ENCODE data around the gene PCBP3. TPM values are rescaled to one million over a fixed set of nuclear protein-coding genes. Genes with fewer than 3 reads are reported as not detected.

The PCBP3 gene
- total RNA-seq, 1 donor from 2014 or later, result not detected

DNA sequence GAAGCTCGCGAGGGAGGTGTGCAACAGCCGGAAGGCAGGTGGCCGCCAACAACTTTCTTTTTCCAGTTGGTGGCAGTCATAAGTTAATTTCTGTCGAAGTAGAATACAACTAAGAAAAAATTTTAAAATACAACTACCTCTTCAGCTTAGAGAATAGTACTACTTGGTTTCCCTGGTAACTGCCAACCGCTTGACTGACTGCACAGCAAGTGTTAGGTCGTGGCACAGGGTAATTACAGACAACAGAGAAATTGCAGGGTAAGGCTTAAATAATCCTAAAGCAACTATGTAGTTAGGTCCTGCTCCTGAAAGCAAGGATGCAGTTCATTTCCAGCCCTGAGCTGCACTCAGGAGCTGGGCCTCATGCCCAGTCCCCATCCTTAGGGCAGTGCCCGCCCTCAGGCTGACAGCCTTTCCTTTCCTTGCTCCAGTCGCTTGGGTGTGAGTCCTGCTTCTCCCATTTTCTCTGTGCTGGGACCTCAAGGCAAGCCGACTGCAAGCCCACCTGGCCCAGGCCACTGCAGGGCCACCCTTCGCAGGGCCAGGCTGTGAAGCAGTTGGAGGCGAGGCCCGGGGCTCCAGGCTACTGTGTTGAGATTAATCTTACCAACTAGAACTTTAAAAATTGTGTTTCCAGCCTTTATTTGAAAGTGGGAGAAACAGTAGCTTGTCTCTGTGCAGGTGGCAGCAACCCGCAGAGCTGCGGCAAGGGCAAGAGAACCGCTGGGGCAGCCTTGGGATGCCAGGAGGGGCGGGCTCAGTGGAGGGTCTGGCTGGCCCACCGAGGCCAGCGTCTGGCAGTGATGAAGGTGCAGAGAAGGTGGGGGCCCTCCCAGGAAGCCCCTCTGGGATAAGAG lies 148.3 kb downstream of the PCBP3 start:
- H3K4me3 ChIP-seq (ENCODE audit: low read depth, low read length), result no peak overlapping the region
- TF ChIP-seq, protein P1, sequence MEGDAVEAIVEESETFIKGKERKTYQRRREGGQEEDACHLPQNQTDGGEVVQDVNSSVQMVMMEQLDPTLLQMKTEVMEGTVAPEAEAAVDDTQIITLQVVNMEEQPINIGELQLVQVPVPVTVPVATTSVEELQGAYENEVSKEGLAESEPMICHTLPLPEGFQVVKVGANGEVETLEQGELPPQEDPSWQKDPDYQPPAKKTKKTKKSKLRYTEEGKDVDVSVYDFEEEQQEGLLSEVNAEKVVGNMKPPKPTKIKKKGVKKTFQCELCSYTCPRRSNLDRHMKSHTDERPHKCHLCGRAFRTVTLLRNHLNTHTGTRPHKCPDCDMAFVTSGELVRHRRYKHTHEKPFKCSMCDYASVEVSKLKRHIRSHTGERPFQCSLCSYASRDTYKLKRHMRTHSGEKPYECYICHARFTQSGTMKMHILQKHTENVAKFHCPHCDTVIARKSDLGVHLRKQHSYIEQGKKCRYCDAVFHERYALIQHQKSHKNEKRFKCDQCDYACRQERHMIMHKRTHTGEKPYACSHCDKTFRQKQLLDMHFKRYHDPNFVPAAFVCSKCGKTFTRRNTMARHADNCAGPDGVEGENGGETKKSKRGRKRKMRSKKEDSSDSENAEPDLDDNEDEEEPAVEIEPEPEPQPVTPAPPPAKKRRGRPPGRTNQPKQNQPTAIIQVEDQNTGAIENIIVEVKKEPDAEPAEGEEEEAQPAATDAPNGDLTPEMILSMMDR (conservative IDR thresholded peaks at IDR 0.05; ENCODE audit: low read depth, low read length), result no peak
- DNase-seq (ENCODE audit: low read depth), result no peak

DNA sequence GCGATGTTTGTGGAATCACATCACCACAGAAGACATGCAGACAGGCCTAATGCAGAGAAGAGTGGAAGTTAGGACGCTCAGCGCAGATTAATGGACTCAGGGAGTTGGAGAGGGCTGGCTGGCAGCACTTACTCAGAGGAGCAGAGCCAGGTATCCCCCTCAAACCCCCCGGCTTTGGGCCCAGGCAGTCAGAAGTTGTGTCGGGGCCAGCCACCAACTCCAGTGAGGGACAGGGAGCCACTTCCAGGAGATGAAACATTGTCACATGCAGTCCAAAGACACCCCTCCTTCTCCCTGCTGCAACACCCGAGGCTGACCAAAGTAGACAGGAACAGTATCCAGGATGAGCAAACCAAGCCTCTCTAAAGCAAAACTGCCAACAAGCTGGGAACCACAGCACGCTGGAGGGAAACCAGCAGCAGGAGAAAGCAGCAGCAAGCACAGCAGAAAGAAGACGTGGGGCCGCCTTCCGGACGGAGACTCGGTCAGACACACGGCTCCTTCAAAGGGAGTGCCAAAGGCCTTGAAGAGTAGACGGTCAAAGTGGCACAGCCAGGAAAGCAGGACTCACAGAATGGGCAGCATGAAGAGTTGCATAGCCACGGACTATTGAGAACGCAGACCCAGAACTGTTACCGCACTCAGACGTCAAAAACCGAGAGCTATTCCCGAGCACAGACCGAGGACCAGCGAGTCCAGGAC lies 149.3 kb downstream of the PCBP3 start:
- TF ChIP-seq, protein P1 (conservative IDR thresholded peaks at IDR 0.05; ENCODE audit: low read depth, low read length), result no peak
- DNase-seq (ENCODE audit: low read depth), result no peak
- no peak overlapping the region for H3K4me3 ChIP-seq (ENCODE audit: low read depth, low read length)

DNA sequence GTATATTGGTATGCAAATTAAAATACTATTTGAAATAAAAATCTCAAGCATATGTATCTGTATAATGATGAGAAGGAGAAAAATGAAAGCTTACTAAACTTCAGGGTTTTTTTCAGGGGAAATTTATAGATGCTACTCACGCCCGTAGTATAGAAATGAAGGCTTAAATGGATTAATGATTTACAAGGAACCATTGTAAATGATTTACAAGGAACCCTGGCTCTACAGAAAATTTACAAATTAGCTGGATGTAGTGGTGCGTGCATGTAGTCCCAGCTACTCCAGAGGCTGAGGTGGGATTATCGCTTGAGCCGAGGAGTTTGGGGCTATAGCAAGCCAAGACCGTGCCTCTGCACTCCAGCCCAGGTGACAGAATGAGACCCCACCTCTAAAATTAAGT lies 150.5 kb downstream of the PCBP3 start:
- TF ChIP-seq, protein P1 (conservative IDR thresholded peaks at IDR 0.05; ENCODE audit: low read depth, low read length), result no peak
- no peak overlapping the region for H3K4me3 ChIP-seq (ENCODE audit: low read depth, low read length)
- DNase-seq (ENCODE audit: low read depth), result peak; percentile 2

DNA sequence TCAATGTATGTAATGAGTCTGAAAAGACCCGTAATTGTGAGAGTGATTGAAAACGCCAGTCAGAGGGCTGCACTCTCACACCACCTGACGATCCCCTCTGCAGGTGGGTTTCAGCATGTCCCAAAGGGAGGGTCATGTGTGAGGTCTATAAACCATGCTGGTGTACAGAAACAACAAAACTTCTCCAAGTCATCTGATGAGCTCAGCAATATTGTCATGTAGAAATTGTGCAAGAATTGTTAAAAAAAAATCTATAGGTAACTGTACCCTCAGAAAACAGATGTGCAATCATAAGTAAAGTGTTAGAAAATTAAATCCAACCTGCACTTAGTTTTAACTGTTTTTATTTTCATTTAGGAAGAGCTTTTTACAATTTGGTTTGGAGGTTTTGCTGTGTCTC lies 152.5 kb downstream of the PCBP3 start:
- TF ChIP-seq, protein P1 (conservative IDR thresholded peaks at IDR 0.05; ENCODE audit: low read depth, low read length), result no peak
- DNase-seq (ENCODE audit: low read depth), result no peak
- H3K4me3 ChIP-seq (ENCODE audit: low read depth, low read length), result no peak overlapping the region

DNA sequence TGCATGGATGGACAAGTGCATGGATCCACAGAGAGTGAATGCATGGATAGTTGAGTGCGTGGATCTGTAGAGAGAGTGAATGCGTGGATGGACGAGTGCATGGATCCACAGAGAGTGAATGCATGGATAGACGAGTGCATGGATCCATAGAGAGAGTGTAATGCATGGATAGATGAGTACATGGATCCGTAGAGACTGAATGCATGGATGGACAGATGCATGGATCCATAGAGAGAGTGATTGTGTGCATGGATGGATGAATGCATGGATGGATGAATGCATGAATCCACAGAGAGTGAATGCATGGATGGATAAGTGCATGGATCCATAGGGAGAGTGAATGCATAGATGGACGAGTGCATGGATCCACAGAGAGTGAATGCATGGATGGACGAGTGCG lies 153.8 kb downstream of the PCBP3 start:
- TF ChIP-seq, protein P1 (conservative IDR thresholded peaks at IDR 0.05; ENCODE audit: low read depth, low read length), result no peak
- no peak overlapping the region for H3K4me3 ChIP-seq (ENCODE audit: low read depth, low read length)
- no peak for DNase-seq (ENCODE audit: low read depth)

DNA sequence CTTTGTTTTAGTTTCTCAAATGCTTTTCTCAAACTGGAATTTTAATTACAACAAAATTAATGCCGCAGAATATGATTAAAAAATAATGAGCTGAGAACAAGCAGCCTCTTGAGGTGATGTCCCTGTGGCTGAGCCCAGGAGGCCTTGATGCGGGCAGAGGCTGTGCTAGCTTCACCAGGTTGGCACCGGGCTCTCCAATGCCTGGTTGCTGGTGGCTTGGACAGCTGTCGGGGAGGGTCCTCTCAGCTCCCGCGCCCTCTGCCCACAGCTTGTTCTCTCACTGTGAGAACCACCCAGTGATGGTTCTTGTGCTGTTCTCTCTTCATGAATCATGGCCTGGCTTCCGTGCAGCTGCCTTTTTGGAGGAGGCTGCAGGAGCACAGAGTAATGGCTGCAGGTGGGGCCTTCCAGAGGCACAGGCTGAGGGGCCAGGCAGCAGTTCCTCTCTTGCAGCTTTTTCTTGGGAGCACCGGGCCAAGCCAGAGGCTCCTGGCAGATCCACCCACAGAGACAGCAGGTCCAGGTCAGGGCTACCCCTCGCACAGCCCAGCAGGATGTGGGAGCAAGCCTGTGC lies 156.3 kb downstream of the PCBP3 start:
- no peak overlapping the region for H3K4me3 ChIP-seq (ENCODE audit: low read depth, low read length)
- TF ChIP-seq, protein P1 (conservative IDR thresholded peaks at IDR 0.05; ENCODE audit: low read depth, low read length), result no peak
- no peak for DNase-seq (ENCODE audit: low read depth)
